SK-N-DZ (cell line): ENCODE measurements around the gene NMNAT2. TPM values are rescaled to one million over a fixed set of nuclear protein-coding genes. Genes with fewer than 3 reads are reported as not detected.
"Not testable (repeated sequence)": the region's sequence is repeated elsewhere in the genome, so short reads cannot be mapped to it uniquely, and the experiment has no call there.

Experiments
- DNase-seq: peaks from one replicate; pipeline ENCODE4 v3.0.0-alpha.2; 2015; ENCODE audit warnings: low spot score
- polyA plus RNA-seq, 2 experiments: library from polyadenylated mRNA; depleted of rRNA; stranded (reverse); fragments of >200 nt; gene quantifications; 2 replicates each; pipeline ENCODE4 v1.2.3, GENCODE V29; 2014

The NMNAT2 gene
- 19.0 and 21.1 TPM in 2 replicates for polyA plus RNA-seq (2014; cell fraction: cytosol; rRNA removed)
- polyA plus RNA-seq (2014; cell fraction: nucleus; rRNA removed) = 8.6 and 15.2 TPM in 2 replicates

GRCh38 chr1:183417772-183418491 is at the start of gene NMNAT2:
TSS of gene NMNAT2 (minus strand) at chr1:183418380. CDS start at chr1:183418267, 113 bp downstream.
- DNase-seq = peak; percentile 82

- no peak for DNase-seq
These were observed 49.5 kb upstream of the NMNAT2 start for GRCh38 chr1:183467687-183468086.

GRCh38 chr1:183466781-183467180 is 48.6 kb upstream of the NMNAT2 start:
- DNase-seq = no peak

GRCh38 chr1:183463566-183463965 is 45.4 kb upstream of the NMNAT2 start:
- no peak for DNase-seq

- no peak for DNase-seq
These were observed 43.2 kb upstream of the NMNAT2 start for GRCh38 chr1:183461350-183461749.

DNA sequence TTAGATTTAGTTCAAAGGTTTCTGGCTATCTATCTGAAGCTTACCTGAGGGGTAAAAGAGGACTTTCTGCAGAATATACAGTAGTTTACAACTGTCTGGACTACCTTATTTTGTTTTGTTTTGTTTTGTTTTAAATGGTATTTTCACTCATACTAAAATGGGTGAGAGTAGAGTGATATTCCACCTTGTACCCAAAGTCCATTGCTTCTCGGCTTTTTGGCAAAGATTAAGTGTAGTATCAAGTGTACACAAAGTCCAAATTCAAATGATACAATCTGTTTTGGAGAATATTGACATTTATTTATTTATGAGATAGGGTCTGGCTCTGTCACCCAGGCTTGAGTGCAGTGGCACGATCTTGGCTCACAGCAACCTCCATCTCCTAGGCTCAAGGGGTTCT is 42.4 kb upstream of the NMNAT2 start:
- no peak for DNase-seq

DNA sequence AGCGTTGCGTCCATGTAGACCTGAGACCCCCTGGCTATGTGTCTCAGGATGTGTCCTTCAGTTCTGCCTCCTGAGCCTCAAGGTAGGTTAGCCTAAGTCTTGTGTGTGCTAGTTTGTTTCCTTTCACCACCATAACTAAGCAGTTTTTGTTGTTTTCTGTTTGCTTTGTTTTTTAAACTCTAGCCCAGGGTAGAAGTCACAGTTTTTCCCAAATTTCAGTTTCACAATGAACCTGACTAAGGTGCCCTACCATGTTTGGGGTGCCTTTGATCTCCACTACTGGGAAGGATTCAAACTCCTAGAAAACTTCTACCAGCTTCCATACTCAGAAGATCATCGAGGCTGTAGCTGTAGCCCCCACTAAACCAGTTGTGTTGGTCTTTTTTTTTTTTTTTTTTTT is 39.3 kb upstream of the NMNAT2 start:
- DNase-seq = no peak

GRCh38 chr1:183456826-183457225 is 38.6 kb upstream of the NMNAT2 start:
- DNase-seq = no peak

- no peak for DNase-seq
These were observed 36.2 kb upstream of the NMNAT2 start for GRCh38 chr1:183454377-183454776.

DNA sequence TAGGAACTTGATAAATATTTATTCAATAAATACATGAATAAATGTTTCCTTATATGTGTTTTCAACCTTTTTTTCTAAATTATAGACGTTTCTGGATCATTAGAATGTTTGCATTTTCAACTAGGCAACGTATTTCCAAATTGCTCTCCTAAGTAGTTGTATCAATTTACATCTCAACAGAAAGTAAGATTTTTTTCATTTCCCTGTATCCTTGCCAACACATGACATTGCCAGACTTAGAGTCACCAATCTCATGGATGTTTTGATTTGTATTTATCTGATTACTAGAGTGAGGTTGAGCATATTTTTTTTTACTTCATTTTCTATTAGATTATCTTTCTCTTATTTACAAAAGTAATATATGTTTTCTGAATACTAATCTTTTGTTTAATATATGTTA is 31.9 kb upstream of the NMNAT2 start:
- DNase-seq = no peak

DNA sequence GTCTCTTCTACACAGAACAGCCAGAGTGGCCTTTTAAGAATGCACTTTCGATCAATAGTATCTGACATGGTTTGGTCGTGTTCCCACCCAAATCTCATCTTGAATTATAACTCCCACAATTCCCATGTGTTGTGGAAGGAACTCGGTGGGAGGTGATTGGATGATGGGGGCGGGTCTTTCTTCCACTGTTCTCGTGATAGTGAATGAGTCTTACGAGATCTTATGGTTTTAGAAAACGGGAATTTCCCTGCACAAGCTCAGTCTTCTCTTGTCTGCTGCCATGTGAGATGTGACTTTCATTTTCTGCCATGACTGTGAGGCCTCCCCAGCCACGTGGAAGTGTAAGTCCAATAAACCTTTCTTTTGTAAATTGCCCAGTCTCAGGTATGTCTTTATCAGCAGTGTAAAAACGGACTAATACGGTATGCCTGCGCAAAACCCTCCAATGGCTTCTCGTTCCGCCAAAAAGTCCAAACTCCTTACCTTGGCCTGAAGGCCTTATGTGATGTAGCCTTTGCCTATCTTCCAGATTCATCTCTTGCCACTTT is 31.1 kb upstream of the NMNAT2 start:
- no peak for DNase-seq

DNA sequence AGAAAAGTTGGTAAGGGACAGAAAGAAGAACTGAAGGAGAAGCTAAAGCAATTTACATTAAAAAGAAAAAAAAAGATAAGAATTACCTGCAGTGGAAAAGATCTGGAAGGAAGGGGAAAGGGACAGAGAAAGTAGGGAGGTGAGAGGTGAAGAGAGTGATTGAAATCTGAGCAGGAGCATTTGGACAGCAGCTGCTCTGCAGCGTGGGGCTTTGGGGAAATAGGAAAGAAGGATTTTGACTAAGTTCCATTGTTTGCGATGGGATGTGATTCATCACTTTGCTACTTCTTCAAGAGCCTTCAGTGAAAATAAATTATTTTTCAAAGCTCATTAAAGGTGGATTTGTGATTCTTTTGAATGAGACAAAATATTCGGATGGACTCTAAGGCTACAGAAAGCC is 26.1 kb upstream of the NMNAT2 start:
- DNase-seq = no peak

- DNase-seq = no peak
These were observed 25.3 kb upstream of the NMNAT2 start for GRCh38 chr1:183443466-183443865.

DNA sequence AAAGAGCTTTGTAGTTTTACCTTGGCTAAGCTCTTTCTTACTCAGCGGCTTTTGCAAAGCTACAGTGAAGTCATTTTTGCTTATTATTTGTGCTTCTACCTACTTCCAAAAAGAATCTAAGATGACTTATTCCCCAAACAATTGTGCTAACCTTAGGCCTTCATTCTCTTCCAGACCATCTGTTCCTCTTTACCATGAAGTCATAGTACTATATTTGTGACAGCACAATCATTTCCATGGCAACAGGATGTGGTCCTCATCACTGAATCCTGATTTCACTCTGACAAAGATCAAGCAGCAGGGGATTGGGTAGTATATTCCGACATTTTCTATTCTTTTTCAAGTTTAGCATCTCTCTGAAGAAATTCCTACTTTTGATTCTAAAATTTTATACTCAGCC is 24.8 kb upstream of the NMNAT2 start:
- DNase-seq = peak; percentile 23

DNA sequence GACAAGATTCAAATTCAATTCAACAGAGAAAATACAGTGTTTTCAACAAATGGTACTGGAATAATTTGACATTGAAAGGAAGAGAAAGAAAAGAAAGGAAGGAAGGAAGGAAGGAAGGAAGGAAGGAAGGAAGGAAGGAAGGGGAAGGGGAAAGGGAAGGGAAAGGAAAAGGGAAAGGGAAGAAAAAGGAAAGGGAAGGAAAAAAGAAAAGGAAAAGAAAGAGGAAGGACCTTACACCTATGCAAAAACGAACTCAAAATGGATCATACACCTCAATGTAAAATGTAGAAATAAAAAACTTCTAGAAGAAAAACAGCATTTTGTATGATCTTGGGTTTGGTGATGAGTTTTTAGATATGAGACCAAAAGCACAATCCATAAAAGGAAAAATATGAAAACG is 19.9 kb upstream of the NMNAT2 start:
- DNase-seq = no peak

DNA sequence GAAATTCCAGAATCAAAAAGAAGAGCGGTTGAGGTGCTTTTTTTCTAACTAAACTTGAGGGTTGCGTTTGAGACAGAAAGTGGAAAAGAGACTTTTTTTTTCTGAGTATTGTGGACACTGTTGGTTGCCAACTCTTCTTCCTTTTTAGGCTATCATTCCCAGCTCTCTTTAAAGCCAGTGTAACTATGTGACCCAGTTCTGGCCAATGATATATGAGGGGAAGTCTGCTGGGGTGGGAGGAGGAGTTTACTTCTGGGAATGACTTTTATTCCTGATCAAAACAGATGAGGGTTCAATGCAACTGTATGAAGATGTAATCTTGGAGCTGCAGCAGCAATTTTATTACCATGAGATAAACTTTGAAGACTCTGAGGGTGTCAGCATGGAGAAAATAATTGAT is 17.3 kb upstream of the NMNAT2 start:
- no peak for DNase-seq

- DNase-seq = no peak
These were observed 15.5 kb upstream of the NMNAT2 start for GRCh38 chr1:183433703-183434102.

DNA sequence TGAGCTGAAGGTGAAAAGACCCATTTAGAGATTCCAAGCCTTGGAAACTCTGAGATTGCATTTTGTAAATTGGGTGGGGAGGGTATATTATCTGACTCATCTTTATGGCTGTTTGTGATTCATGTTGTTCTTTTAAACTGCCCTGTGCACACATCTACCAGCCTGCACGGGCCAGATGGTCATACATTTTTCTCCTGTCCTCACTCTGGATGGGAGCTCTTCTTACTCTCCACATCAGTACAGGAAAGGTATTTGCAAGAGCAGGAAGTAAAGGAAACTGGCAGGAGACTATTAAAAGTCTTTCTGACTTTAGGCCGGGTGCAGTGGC is 14.3 kb upstream of the NMNAT2 start:
- no peak for DNase-seq

DNA sequence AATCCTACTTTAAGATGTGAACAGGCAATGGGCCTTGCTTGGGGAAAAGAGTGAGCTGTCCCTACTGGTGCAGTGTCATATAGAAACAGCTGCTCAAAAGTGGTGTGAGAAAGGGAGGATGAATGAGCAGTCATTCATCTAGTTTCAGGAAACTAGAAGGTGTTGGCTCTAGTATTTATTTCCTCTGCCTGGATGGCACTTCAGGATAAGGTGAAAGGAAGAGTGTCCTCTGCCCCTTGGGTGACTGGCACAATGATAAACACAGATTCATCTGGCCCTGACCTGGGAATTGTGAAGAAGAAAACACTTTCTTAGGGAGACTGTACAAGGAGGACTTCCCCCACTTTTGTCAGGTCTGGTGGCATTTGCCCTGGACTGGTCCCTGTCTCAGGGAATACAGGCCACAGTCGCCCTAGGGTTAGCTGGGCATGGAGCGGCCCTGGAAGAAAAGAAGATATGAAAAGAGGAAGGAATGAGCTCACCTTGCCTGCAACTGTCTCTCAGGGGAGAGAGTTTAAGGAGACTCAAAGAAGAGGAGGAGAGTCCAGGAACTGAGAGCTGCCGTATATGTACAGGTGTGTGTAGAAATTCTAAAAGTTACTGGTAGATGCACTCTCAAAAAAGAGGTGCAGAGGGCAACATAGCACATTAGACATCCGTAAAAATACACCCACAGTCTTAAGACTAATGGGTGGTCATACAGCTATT is 13.8 kb upstream of the NMNAT2 start:
- no peak for DNase-seq

DNA sequence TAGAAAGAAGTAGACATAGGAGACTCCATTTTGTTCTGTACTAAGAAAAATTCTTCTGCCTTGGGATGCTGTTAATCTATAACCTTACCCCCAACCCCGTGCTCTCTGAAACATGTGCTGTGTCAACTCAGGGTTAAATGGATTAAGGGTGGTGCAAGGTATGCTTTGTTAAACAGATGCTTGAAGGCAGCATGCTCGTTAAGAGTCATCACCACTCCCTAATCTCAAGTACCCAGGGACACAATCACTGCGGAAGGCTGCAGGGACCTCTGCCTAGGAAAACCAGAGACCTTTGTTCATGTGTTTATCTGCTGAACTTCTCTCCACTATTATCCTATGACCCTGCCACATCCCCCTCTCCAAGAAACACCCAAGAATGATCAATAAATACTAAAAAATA is 9.4 kb upstream of the NMNAT2 start:
- not testable (repeated sequence) for DNase-seq

GRCh38 chr1:183424691-183425090 is 6.5 kb upstream of the NMNAT2 start:
- DNase-seq = no peak

DNA sequence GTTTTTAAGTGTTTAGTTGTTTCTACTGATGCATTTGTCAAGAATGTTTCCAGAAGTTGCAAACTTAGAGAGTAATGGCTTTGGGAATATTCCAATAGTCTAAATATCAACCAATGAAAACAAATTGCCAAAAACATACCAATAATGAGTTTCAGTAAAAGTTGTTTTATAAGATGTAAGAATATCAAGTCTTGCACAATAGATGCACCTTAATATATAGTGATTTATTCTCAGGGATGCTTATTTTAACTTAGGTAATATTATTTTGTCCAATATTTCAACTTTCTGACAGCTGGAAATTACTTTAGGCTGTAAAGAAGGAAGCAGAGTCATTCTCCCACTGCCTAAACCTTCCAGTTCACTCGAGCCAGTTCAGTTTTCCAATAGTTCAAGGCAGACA is 5.4 kb upstream of the NMNAT2 start:
- no peak for DNase-seq

DNA sequence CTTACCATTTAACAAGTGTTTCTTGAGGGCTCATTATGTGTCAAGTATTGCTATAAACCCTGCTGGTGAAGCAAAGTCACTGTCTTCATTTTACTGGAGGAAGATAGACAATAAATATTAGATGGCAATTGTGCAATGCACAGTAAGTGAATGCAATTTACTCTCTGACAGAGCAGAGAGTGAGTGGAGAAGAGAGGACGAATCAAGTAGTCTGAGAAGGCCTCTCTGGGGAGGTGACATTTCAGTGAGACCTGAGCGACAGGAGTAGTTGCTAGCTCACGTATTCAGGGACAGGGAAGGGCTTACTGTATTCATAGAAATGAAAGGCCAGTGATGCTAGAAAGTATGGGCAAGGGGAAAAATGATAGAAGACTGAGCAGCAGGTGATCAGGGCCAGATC is 1.2 kb upstream of the NMNAT2 start:
- DNase-seq = no peak
